Measurements from ENCODE around the gene SORCS2.

SORCS2 gene

DNA sequence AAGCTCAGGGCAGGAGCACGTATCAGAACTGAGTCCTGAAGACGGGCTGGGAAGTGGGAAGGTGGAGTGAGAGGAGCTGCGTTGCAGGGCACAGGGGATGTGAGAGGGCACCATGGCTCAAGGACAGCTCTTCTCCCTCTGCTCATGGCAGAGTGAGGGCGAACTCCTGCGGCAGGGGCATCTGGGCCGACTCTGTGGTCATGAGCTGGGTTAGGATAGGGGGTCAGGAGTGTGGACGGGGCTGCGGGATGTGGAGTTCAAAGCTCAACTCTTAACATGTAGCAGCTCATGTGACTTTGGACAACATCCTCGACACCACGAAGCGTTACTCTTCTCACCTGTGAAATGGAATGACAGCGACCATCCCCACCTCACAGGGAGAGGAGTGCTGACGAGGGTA lies 19.4 kb upstream of the SORCS2 start:
- Histone ChIP-seq H3K27me3 (ENCODE audit: control insufficient read depth, insufficient read depth, low read length) (no peaks in the 10 kb centered on the region), H3K9ac (ENCODE audit: low read depth, low read length) (no peak overlapping the region), H3K36me3 (ENCODE audit: control insufficient read depth, insufficient read depth, low read length) (no peaks in the 10 kb centered on the region), H3K4me1 (ENCODE audit: control insufficient read depth, insufficient read depth, low read length) (no peaks in the 10 kb centered on the region), H3K4me3 (ENCODE audit: low read depth, low read length) (no peak overlapping the region), H3K9me3 (ENCODE audit: control insufficient read depth, insufficient read depth, low read length) (no peaks in the 10 kb centered on the region)

DNA sequence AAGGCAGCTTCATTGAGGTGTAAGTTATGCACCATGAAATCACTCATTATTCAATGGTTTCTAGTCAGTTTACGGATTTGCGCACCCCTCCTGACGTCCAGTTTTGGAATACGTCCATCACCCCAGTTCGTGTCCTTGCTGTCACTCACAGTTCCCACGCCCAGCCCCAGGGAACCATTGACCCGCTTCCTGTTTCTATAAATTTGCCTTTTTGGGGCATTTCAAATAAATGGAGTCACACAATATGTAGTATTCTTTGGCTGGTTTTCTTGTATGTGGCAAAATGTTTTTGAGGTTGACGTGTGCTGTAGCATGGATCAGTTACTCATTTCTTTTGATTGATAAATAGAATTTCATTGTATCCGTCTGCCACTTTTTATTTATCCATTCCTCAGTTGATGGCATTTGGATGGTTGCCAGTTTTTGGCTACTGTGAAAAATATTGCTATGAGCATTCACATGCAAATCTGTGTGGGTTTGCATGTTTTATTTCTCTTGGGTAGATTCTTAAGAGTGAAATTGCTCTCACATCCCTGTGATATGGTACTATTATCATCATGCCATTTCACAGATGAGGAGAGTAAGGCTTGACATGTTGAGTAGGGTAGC lies 18.4 kb upstream of the SORCS2 start:
- Histone ChIP-seq H3K9ac (ENCODE audit: low read depth, low read length) (no peak overlapping the region), H3K27me3 (ENCODE audit: control insufficient read depth, insufficient read depth, low read length) (no peaks in the 10 kb centered on the region), H3K36me3 (ENCODE audit: control insufficient read depth, insufficient read depth, low read length) (no peaks in the 10 kb centered on the region), H3K4me1 (ENCODE audit: control insufficient read depth, insufficient read depth, low read length) (no peaks in the 10 kb centered on the region), H3K4me3 (ENCODE audit: low read depth, low read length) (no peak overlapping the region), H3K9me3 (ENCODE audit: control insufficient read depth, insufficient read depth, low read length) (no peaks in the 10 kb centered on the region)

DNA sequence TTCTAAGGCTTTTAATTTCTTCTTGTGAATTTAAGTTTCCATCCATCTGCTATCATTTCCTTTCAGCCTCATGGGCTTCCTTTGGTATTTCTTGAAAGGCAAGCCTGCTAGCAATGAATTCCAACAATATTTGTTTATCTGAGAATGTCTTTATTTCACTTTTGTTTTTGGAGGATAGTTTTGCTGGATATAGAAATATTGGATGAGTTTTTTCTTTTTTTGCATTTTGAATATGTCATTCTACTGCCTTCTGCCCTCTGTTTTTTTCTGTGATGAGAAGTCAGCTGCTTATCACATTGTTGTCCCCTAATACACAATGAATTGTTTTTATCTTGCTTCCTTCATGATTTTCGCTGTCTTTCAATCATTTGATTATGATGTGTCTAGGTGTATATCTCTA lies 13.2 kb upstream of the SORCS2 start:
- no peak overlapping the region for H3K4me3 ChIP-seq (ENCODE audit: low read depth, low read length)
- no peak overlapping the region for H3K9ac ChIP-seq (ENCODE audit: low read depth, low read length)
- no peaks in the 10 kb centered on the region for H3K27me3 ChIP-seq (ENCODE audit: control insufficient read depth, insufficient read depth, low read length)
- no peaks in the 10 kb centered on the region for H3K4me1 ChIP-seq (ENCODE audit: control insufficient read depth, insufficient read depth, low read length)
- H3K9me3 ChIP-seq (ENCODE audit: control insufficient read depth, insufficient read depth, low read length), result no peaks in the 10 kb centered on the region
- no peaks in the 10 kb centered on the region for H3K36me3 ChIP-seq (ENCODE audit: control insufficient read depth, insufficient read depth, low read length)

DNA sequence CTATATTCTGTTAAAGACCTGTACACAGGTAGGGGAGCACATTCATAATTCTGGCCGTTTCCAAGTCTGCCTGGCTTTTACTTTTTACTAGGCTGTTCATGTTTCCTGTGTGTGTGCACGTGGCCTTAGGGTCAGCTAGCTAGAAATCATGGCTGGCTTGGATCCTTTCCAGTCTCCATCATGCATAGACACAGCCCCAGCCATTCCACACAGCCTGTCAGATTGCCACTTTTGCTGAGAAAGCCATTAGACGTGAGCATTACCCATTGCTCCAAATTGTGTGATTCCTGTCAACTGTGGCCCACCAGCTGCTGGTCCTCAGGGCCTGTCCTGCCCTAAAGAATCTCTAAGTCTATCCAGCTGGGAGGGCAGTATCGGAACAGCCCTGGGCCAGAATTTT lies 11.4 kb upstream of the SORCS2 start:
- no peak overlapping the region for H3K9ac ChIP-seq (ENCODE audit: low read depth, low read length)
- H3K4me3 ChIP-seq (ENCODE audit: low read depth, low read length), result no peak overlapping the region
- H3K27me3 ChIP-seq (ENCODE audit: control insufficient read depth, insufficient read depth, low read length), result no peaks in the 10 kb centered on the region
- no peaks in the 10 kb centered on the region for H3K9me3 ChIP-seq (ENCODE audit: control insufficient read depth, insufficient read depth, low read length)
- H3K36me3 ChIP-seq (ENCODE audit: control insufficient read depth, insufficient read depth, low read length), result no peaks in the 10 kb centered on the region
- no peaks in the 10 kb centered on the region for H3K4me1 ChIP-seq (ENCODE audit: control insufficient read depth, insufficient read depth, low read length)

DNA sequence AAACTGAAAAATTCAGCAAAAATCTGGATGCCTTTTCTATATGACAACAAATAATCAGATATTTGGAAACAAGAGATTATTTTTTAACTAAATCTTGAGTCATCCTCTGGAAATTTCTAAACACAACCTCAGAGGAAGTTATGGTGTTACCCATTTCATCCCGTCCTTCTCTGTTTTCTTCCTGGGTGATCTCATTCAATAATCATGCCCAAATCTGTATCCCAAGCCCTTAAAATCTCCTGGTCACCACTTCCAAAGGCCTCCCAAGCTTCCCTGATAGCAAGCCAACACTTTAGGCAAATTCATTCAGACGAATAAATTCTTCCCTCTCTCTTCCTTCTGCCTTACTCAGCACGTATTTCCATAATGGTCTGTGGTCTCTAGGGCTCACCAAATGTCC lies 9.7 kb upstream of the SORCS2 start:
- no peaks in the 10 kb centered on the region for H3K27me3 ChIP-seq (ENCODE audit: control insufficient read depth, insufficient read depth, low read length)

DNA sequence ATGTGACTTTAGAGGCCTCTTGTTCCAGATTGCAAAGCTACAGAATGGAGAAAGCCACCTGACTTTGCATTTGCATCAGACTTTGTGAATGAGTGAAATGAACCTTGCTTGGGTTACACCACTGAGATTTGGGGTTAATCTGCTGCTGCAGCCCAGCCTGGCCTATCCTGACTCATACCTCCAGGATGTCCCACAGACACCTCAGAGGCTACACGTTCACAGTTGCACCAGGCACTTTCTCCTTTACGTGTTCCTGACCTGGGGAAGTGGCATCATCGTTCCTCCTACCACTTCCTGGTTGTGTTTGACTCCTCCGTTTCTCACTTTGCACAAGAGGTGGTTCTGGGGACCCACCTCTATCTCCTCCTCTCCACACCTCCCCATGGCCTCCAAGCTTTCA lies 9.2 kb upstream of the SORCS2 start:
- Histone ChIP-seq H3K9ac (ENCODE audit: low read depth, low read length) (no peak overlapping the region), H3K9me3 (ENCODE audit: control insufficient read depth, insufficient read depth, low read length) (no peaks in the 10 kb centered on the region), H3K4me3 (ENCODE audit: low read depth, low read length) (no peak overlapping the region), H3K27me3 (ENCODE audit: control insufficient read depth, insufficient read depth, low read length) (no peaks in the 10 kb centered on the region), H3K36me3 (ENCODE audit: control insufficient read depth, insufficient read depth, low read length) (no peaks in the 10 kb centered on the region), H3K4me1 (ENCODE audit: control insufficient read depth, insufficient read depth, low read length) (no peaks in the 10 kb centered on the region)

More for the DNA sequence above, 9.7 kb upstream of the SORCS2 start:
- Histone ChIP-seq H3K4me1 (ENCODE audit: control insufficient read depth, insufficient read depth, low read length) (no peaks in the 10 kb centered on the region), H3K4me3 (ENCODE audit: low read depth, low read length) (no peak overlapping the region), H3K36me3 (ENCODE audit: control insufficient read depth, insufficient read depth, low read length) (no peaks in the 10 kb centered on the region), H3K9ac (ENCODE audit: low read depth, low read length) (no peak overlapping the region), H3K9me3 (ENCODE audit: control insufficient read depth, insufficient read depth, low read length) (no peaks in the 10 kb centered on the region)

DNA sequence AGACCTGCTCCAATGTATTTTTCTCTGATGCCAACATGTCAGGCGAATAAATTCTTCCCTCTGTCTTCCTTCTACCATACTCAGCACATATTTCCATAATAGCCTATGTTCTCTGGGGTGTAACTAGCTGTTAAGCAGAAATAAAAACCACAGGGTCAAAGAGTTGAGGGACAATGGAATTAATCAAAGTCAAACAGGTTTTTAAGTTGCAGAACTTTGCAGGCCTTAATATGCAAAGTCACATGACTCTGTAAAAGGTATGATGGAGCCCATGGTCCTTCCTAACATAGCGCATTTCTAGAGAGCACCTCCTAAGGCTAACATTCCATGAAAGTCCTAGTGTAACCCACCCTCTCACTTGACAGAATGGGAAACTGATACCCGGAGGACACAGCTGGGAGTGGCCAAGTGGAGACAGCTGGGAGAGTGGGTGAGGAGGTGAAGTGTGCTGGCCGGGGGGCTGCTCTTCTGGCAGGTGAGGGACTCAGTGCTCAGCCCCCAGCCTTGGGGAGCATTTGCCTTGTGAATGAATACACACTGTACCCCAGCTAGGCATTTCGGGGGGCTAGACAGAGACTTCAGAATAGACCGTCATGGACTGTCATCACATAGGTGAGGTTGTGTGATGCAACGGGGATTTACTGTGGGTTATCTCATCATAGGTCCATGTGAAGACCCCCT lies 8.4 kb upstream of the SORCS2 start:
- Histone ChIP-seq H3K9me3 (ENCODE audit: control insufficient read depth, insufficient read depth, low read length) (no peaks in the 10 kb centered on the region), H3K9ac (ENCODE audit: low read depth, low read length) (no peak overlapping the region), H3K4me3 (ENCODE audit: low read depth, low read length) (no peak overlapping the region), H3K36me3 (ENCODE audit: control insufficient read depth, insufficient read depth, low read length) (no peaks in the 10 kb centered on the region), H3K4me1 (ENCODE audit: control insufficient read depth, insufficient read depth, low read length) (no peaks in the 10 kb centered on the region), H3K27me3 (ENCODE audit: control insufficient read depth, insufficient read depth, low read length) (no peaks in the 10 kb centered on the region)

DNA sequence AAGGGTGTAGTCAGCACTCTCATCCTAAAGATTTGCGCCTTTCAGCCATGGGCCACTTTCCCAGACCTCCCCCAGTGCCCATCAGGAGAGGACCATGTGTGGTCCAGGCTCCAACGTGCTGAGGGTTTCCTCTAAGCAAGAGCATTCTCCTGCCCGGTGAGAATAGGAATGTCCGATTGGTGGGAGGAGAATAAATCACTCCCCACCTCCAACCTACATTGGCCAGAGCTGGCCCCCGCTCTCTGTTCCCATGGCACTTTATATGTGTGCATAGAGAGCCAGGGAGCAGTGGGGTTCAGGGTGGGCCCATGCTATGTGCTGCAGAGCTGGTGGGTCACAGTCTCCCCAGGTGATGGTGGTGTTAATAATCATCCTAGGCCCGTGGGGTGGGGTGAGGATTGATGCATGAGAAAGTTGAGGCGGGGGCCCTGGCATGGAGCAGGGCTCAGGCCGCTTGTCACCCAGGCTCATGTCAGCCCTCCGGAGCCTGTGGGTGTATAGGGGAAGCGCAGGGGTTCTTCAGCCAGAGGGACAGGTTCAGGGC lies 6.8 kb upstream of the SORCS2 start:
- no peak overlapping the region for H3K4me3 ChIP-seq (ENCODE audit: low read depth, low read length)
- H3K9ac ChIP-seq (ENCODE audit: low read depth, low read length), result no peak overlapping the region
- H3K27me3 ChIP-seq (ENCODE audit: control insufficient read depth, insufficient read depth, low read length), result peaks cover 6% of the 10 kb centered on the region

DNA sequence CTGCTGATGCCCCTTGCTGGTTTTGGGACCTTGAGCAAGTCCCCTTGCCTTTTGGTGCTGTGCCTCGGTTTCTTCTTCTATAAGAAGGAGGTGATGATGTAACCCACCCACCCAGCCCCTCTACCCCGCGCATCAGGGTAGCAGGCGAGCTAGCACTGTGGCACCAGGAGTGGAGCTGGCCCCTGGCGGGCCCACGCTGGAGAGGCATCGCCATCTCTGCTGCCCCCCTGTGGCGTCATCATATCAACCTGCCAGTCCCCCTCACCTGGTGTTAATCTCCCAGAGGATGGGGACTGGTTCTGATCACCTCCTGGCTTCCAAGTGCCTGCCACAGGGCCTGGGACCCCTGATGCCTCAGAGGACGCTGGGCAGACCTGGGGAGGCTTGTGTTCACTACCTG lies 6.3 kb upstream of the SORCS2 start:
- Histone ChIP-seq H3K4me3 (ENCODE audit: low read depth, low read length) (no peak overlapping the region), H3K36me3 (ENCODE audit: control insufficient read depth, insufficient read depth, low read length) (no peaks in the 10 kb centered on the region), H3K9ac (ENCODE audit: low read depth, low read length) (no peak overlapping the region), H3K9me3 (ENCODE audit: control insufficient read depth, insufficient read depth, low read length) (no peaks in the 10 kb centered on the region), H3K4me1 (ENCODE audit: control insufficient read depth, insufficient read depth, low read length) (no peaks in the 10 kb centered on the region), H3K27me3 (ENCODE audit: control insufficient read depth, insufficient read depth, low read length) (peaks cover 7% of the 10 kb centered on the region)

More for the DNA sequence above, 6.8 kb upstream of the SORCS2 start:
- Histone ChIP-seq H3K4me1 (ENCODE audit: control insufficient read depth, insufficient read depth, low read length) (no peaks in the 10 kb centered on the region), H3K9me3 (ENCODE audit: control insufficient read depth, insufficient read depth, low read length) (no peaks in the 10 kb centered on the region), H3K36me3 (ENCODE audit: control insufficient read depth, insufficient read depth, low read length) (no peaks in the 10 kb centered on the region)

DNA sequence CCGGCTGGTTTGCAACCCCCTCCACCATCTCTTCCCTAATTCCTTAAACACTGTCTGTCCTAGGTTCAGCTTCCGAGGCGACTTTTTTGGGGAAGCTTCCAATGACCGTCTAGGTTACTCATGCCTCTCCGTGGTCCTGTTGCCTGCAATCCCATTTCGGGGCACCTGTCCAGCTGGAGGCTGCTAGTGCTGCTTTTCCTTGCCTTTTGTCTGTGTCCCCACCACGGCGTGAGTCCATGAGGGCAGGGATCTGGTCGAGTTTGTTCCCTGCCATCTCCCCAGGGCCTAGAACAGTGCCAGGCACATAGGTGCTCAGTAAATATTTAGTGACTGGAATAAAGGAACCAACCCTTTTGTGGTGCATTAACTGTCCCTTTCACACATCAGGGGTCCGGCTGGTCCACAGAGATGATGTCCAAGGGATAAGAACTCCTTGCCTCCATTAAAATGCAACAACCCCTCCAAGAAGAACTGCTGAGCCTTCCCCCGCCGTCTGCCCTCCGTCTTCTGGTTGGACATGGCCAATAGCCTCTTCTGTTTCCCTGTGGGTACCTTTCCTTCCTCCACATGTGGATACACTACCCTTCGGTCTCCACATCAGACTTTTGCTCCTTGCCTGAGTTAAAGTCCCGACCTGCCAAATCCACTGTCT lies 5.7 kb upstream of the SORCS2 start:
- Histone ChIP-seq H3K27me3 (ENCODE audit: control insufficient read depth, insufficient read depth, low read length) (peaks cover 8% of the 10 kb centered on the region), H3K36me3 (ENCODE audit: control insufficient read depth, insufficient read depth, low read length) (no peaks in the 10 kb centered on the region), H3K4me3 (ENCODE audit: low read depth, low read length) (no peak overlapping the region), H3K4me1 (ENCODE audit: control insufficient read depth, insufficient read depth, low read length) (no peaks in the 10 kb centered on the region), H3K9ac (ENCODE audit: low read depth, low read length) (no peak overlapping the region), H3K9me3 (ENCODE audit: control insufficient read depth, insufficient read depth, low read length) (no peaks in the 10 kb centered on the region)

DNA sequence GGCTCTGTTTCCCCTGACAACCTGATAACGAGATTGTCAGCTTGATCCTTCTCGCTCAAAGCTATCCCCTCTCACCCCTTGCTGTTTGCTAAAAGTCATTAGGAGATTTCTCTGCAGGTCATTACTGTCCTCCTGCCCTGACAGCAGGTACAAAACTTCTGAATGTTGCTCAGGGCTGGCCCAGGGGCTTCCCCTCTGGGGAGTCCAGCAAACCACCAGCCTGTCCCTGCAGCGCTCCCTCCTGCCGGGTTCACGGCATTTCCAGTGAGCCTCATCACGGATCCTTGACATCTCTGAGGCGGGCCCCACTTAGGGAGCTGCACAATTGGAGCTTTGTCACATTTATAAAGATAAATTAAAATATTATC lies 5.2 kb upstream of the SORCS2 start:
- no peak overlapping the region for H3K4me3 ChIP-seq (ENCODE audit: low read depth, low read length)
- no peaks in the 10 kb centered on the region for H3K36me3 ChIP-seq (ENCODE audit: control insufficient read depth, insufficient read depth, low read length)
- no peaks in the 10 kb centered on the region for H3K9me3 ChIP-seq (ENCODE audit: control insufficient read depth, insufficient read depth, low read length)
- no peaks in the 10 kb centered on the region for H3K4me1 ChIP-seq (ENCODE audit: control insufficient read depth, insufficient read depth, low read length)
- peaks cover 10% of the 10 kb centered on the region for H3K27me3 ChIP-seq (ENCODE audit: control insufficient read depth, insufficient read depth, low read length)
- H3K9ac ChIP-seq (ENCODE audit: low read depth, low read length), result no peak overlapping the region

DNA sequence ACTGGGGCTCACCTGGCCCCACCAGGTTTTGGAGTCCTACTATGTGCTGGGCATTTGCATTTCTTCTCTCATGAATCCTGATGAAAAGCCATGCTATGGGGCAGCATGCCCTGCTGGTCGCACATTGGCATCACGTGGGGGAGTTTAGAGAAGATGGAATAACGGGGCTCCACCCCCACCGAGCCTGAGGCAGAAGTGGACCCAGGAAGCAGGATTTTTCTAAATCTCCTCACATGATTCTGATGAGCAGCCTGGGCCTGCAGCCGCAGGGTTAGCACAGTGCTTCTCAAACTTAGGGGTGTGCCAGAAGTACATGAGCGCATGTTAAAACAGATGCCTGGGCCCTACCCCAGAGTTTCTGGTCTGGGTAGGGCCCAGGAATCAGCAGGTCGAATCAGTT lies 4.6 kb upstream of the SORCS2 start:
- Histone ChIP-seq H3K36me3 (ENCODE audit: control insufficient read depth, insufficient read depth, low read length) (no peaks in the 10 kb centered on the region), H3K27me3 (ENCODE audit: control insufficient read depth, insufficient read depth, low read length) (peaks cover 10% of the 10 kb centered on the region), H3K9ac (ENCODE audit: low read depth, low read length) (no peak overlapping the region), H3K4me1 (ENCODE audit: control insufficient read depth, insufficient read depth, low read length) (no peaks in the 10 kb centered on the region), H3K9me3 (ENCODE audit: control insufficient read depth, insufficient read depth, low read length) (no peaks in the 10 kb centered on the region), H3K4me3 (ENCODE audit: low read depth, low read length) (no peak overlapping the region)

Measured in iPS-15b (cell line).